Measurements from ENCODE around the gene TINAGL1.
"Not testable (repeated sequence)": the region's sequence is repeated elsewhere in the genome, so short reads cannot be mapped to it uniquely, and the experiment has no call there.

TINAGL1 gene

GRCh38 chr1:31583995-31584868 is 7.9 kb downstream of the TINAGL1 start:
- no peak for DNase-seq

GRCh38 chr1:31584869-31585735 is 8.8 kb downstream of the TINAGL1 start:
- no peak for DNase-seq

GRCh38 chr1:31585736-31586365 is 9.5 kb downstream of the TINAGL1 start:
- DNase-seq: no peak

- DNase-seq: no peak
Observed at GRCh38 chr1:31586376-31587327, 10.3 kb downstream of the TINAGL1 start.

GRCh38 chr1:31587328-31587699 is 11.0 kb downstream of the TINAGL1 start:
- not testable (repeated sequence) for DNase-seq

- DNase-seq: peak; percentile 21
Observed at GRCh38 chr1:31587720-31588423, 11.6 kb downstream of the TINAGL1 start.

- no peak for DNase-seq
Observed at GRCh38 chr1:31588751-31589515, 12.6 kb downstream of the TINAGL1 start.

GRCh38 chr1:31591425-31592093 is 15.2 kb downstream of the TINAGL1 start:
- DNase-seq: no peak

GRCh38 chr1:31592132-31592531 is 15.8 kb downstream of the TINAGL1 start:
- no peak for DNase-seq

GRCh38 chr1:31593136-31593665 is 16.9 kb downstream of the TINAGL1 start:
- no peak for DNase-seq

GRCh38 chr1:31593770-31594632 is 17.7 kb downstream of the TINAGL1 start:
- DNase-seq: no peak

- DNase-seq: no peak
Observed at GRCh38 chr1:31595836-31596736, 19.8 kb downstream of the TINAGL1 start.

- DNase-seq: no peak
Observed at GRCh38 chr1:31596737-31597097, 20.4 kb downstream of the TINAGL1 start.

- DNase-seq: no peak
Observed at GRCh38 chr1:31598980-31599379, 22.7 kb downstream of the TINAGL1 start.

- no peak for DNase-seq
Observed at GRCh38 chr1:31600641-31601040, 24.3 kb downstream of the TINAGL1 start.

GRCh38 chr1:31602081-31602480 is 25.8 kb downstream of the TINAGL1 start:
- no peak for DNase-seq

GRCh38 chr1:31605908-31606427 is 29.7 kb downstream of the TINAGL1 start:
- DNase-seq: no peak

- DNase-seq: no peak
Observed at GRCh38 chr1:31607360-31607759, 31.0 kb downstream of the TINAGL1 start.

Data from NCI-H510A (cell line).